Stimulated activated CD4-positive, alpha-beta T cell treated with anti-CD3 and anti-CD28 coated beads, Interleukin-15, amount 100 ng/mL, for 1 hour (primary cell): ENCODE measurements around the gene TCERG1.

ENCODE experiments used
- DNase-seq, 2 donors: peaks; one replicate each; pipeline ENCODE4 v3.0.0-alpha.2; 2020; ENCODE audit warnings: low read depth in 1 of 2, low spot score in 1 of 2

TCERG1 gene

GRCh38 chr5:146451411-146451810, 4.3 kb downstream of the TCERG1 start:
- DNase-seq, result no peak

- DNase-seq, result no peak
Measured at GRCh38 chr5:146457431-146457830, 10.3 kb downstream of the TCERG1 start.

- DNase-seq, result no peak
Measured at GRCh38 chr5:146458894-146459293, 11.8 kb downstream of the TCERG1 start.

- DNase-seq, result no peak
Measured at GRCh38 chr5:146461319-146461718, 14.2 kb downstream of the TCERG1 start.

GRCh38 chr5:146463446-146463845, 16.3 kb downstream of the TCERG1 start:
- no peak for DNase-seq

DNA sequence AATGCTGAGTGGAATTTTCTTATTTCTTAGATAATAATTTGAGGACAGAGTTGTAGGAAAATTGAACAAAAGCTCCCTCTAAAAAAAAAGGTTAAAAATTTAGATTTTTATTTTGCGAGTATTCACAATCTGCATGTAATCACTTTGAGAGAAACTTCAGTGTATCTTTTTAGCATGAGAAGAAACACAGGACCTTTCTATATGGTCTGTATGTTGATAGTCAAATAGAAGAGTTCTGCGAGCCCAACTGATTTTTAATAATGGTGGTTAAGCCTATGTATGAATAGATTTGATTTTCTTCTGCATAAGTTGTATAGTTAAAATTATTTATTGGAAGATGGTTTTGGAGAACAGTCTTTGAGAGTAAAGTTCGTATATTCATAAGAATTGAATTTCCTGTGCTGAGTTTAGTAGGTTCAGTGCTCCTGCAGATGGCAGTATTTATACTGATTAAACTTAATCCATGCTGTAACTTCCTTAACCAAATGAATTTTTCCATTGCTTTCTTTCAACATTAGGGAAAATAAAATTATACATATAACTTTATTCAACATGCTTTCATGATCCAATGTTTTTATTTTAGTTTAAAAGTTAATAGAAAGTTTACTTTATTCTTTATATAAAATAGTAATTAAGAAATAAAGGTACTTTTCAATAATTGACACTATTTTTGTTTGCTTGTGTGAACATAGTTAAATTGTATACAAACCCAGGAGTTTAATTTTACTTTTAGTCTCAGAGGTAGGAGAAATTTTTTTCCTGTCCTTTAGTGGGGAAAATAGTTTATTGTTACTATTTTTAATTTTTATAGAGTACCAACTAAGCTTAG, 19.6 kb downstream of the TCERG1 start:
- DNase-seq, result no peak

- no peak for DNase-seq
Measured at GRCh38 chr5:146467760-146468159, 20.6 kb downstream of the TCERG1 start.

DNA sequence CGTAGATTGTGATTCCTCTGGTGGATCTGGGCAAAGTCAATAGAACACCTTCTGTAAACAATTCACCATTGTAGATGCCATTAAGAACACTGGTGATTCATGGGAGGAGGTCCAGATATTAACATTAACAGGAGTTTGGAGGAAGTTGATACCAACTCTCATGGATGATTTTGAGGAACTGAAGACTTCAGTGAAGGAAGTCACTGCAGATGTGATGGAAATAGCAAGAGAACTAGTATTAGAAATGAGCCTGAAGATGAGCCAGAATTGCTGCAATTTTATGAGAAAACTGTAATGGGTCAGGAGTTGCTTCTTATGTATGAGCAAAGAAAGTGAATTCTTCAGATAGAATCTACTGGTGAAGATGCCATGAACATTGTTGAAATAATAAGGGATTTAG, 26.9 kb downstream of the TCERG1 start:
- no peak for DNase-seq

GRCh38 chr5:146475190-146475780, 28.2 kb downstream of the TCERG1 start:
- no peak for DNase-seq

- no peak for DNase-seq
Measured at GRCh38 chr5:146475906-146476305, 28.8 kb downstream of the TCERG1 start.

DNA sequence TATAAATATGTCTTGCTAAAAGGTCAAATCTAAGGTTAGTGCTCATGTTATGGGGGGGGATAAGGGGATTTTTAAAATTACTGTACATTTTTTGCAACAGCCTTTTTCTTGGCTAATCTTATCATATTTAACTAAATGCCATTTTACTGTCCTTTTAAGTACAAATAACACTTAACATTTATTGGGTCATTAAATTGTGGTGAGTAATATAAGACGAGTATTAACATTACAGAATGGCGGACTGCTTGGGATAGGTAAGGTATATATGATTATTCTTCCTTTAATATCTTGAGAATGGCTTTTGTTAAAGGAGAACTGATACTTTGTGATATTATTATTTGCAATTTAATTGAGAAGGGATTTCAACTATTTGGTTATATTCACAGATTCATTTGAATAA, 35.6 kb downstream of the TCERG1 start:
- no peak for DNase-seq

DNA sequence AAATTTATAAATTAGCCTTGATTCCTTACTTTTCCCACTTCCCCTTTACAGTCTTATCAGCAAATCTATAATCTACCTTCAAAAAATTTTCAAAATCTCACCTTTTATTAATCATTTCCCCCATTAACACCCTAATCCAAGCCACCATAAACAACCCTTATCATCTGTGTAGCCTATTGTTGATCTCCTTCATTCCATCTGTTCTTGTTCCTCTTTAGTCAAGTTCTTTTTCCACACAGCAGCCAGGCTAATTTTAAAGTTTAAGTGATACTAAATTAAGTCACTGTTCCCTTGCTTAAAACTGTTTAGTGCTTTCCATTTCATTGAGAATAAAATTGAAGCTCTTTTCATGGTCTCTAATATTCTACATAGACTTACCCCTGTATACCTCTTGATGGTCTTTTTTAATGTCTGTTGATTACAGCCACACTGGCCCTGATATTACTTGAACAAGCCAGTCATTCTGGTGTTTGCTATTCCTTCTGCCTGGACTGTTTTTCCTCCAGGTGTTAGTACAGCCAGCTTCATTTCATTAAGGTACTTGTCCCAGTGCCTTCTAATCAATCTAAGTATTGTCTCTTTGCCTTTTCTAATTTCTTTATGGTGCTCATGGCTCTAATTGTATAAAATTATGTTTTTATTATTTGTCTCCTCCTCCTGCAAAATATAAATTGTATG, 37.7 kb downstream of the TCERG1 start:
- no peak for DNase-seq

GRCh38 chr5:146490089-146490843, 43.1 kb downstream of the TCERG1 start:
- no peak for DNase-seq

DNA sequence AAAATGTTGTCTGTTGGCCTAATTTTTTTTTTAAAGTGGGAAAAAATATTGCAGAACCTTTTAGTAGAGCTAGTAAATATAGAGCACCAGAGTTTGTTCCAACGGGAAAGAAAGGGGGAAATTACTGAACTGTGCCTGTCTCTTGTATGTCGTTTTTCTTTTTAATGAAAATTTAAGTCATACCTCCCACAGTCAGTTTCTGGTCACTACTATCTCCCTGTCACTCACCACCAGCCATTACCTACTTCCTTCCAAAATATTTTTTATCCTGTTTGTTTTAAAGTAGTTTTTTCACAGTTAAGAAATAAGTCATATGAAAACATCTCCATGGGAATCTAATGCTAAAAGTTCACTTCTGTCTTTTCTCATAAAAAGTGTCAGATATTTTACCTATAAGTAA, 47.5 kb downstream of the TCERG1 start:
- no peak for DNase-seq

GRCh38 chr5:146499680-146500079, 52.5 kb downstream of the TCERG1 start:
- DNase-seq, result no peak

DNA sequence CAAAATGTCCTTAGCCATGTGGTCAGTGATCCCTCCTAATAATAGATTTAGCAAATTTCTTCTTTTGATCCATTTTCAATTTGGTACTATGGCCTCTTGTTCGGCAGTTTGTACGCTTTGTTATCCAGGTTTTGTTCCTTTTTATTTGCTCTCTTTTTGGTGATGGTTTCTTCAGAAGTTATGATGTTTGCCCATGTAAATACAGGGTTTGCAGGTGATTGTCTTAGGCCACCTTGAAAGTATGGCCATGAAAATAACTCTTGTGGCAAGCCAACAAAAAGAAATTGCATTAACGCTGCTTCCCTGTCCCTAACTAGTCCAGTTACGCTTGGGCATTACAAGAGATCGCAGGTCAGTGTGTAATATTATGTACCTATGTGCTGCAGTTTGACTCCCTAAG, 60.3 kb downstream of the TCERG1 start:
- DNase-seq, result no peak

DNA sequence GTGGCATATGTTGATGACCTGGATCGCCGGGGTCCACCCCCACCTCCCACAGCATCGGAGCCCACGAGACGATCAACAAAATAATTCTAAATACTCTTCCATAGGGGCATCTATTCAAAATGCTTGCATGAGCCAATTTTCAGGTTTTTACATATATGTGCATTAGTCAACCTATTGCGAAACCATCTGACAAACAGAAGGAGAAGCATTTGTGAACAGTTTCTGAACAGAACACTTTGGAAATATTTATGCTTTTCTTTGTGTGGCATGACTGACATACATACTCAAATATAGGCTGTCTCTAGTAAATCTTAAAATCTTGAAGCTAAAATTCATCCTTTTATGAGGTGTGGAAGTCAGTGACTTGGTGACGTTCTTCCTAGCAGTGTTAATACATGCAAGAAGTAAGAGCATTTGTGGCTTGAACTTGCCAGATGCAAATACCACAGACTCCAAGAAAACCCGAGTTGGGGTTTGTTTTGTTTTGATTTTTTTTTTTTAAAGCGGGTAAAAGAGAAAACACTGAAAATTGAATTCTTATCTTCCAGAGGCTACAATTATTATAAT, 63.5 kb downstream of the TCERG1 start:
- no peak for DNase-seq

- no peak for DNase-seq
Measured at GRCh38 chr5:146513462-146513861, 66.3 kb downstream of the TCERG1 start.

- no peak for DNase-seq
Measured at GRCh38 chr5:146514575-146514974, 67.4 kb downstream of the TCERG1 start.

- DNase-seq, result no peak
Measured at GRCh38 chr5:146515473-146516150, 68.5 kb downstream of the TCERG1 start.

- DNase-seq, result no peak
Measured at GRCh38 chr5:146516151-146516475, 69.0 kb downstream of the TCERG1 start, which contains the start of gene GPR151. GPR151 (minus strand) TSS chr5:146516190; CDS start chr5:146516113, 77 bp downstream.
